GM18519 (cell line): ENCODE data around the gene HOXB3.

Experiments
- ATAC-seq: cut with Tn5 transposase; IDR thresholded peaks from one replicate; pipeline ENCODE4 v1.9.1; 2021; ENCODE audit warnings: mild to moderate bottlenecking, moderate library complexity; ENCODE audit not compliant: unreplicated experiment, low FRiP score

Gene HOXB3

DNA sequence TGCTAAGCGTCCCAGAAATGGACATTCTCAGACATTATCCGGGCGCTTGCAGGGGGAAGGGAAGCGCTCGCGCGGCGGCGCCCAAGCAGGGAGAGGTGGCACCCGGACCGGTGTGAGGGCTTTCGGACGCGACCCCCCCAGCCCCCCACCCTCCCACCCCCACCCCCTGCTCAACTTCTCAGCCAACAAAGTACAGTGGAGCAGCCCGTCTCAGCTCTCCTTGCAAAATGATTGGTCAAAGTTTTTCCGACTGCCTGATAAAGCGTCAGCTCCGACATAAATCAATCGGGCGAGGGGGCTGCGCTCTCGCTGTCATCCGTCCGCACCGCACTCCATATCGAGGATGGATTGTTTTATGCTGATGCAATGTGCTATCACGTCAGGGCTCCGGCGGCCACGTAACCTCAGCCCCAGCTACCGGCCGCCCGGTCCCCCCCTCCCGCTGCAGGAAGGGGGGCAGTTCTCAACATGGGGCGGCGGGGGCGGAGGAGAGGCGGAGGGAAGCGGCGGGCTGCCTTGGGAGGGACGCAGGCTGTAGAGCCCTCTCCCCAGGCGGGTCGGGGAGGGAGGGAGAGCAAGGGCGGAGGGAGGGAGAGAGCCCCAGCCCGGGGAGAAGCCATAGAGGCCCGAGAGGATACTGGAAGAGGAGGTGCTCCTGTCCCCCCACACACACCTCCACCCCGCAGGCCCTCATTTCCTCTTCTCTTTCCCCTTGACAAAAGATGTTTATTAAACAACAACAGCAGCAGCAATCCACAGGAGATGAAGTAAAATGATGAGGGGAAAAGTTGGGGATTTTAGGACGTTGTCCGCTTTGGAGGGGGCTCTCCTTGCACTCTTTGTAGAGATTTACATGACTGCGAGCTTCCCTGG is 36.4 kb upstream of the HOXB3 start, which contains the start of gene HOXB9:
Gene HOXB9, minus strand, starts transcription at position 114 of the 873 bp plus-strand sequence. Its CDS starts 89 bp downstream, at position 25.
- no peak for ATAC-seq

DNA sequence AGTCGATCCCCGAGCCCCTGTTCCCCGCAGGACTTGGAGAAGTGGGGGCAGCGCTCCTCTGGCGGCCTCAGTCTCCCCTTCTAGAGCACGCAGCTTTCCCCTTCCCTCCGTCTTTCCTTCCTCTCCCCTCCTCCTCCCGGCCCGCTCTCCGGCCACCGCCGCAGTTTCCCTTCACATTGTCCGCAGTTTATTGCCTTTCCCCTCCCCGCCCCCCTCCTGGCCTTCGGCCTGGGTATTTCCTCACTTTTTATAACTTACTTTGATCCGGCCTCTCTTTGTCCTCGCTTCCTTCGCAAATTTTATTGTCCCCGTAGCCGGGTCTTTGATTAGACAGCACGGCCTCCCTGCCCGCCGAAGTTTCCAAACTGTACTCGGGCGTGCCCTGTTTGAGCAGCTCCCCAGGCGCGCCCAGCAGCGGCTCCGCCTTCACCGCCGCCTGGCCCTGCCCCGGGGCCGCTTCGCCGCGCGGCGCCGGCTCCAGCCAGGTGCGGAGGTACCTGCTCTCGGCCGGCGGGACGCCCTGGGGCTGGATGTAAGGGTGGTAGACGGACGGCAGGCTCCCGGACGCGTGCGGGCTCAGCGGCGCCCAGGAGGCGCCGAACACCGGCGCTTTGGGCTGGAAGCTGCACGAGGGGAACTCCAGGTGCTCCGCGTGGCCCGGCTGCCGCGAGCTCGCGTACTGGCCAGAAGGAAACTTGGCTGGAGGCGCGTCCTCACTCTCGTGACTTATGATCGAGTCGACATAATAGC is 35.6 kb upstream of the HOXB3 start:
- ATAC-seq = no peak

DNA sequence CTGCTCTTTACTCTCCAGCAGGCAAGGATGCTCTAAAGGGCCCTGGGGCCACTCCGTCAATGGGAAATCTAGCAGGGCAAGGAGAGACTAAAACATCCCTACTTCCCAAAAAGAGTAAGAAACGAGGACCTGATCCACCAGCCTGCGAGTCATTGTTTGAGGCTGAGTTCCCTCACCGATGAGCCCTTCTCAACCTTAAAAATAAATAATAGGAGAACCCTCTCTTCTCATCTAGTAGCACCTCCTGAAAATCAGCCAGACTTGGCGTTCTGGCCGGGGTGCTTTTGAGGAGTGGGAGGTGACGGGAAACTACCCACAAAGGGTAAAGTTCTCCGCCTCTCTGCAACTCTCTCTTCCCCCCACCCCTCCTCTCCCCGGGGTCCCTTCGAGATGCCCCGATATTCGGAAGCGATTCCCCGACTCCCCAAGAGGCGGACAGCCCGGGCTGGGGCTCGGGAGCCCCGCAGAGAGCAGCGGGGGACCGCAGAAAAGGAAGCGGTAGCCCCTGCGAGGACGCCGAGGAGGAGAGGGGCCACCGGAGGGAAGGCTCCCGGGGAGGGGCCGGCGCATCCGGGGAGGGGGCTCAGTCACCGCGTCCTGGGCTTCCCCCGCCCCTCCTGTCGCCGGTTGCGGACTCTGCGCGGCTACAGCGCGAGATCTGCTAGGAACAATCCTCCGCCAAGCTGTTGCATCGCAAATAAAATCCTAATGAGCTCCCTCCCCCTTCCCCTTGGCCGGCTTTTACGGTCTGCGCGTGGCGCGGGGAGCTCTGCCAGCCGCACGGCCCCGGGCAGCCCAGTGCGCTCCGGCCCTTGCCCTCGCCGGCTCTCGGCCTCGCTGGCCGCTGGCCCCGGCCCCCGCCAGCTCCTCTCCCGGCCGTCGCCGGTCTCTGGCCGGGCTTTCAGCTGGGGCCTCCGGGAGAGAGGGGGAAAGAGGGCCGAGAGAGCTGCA is 34.8 kb upstream of the HOXB3 start:
- no peak for ATAC-seq

DNA sequence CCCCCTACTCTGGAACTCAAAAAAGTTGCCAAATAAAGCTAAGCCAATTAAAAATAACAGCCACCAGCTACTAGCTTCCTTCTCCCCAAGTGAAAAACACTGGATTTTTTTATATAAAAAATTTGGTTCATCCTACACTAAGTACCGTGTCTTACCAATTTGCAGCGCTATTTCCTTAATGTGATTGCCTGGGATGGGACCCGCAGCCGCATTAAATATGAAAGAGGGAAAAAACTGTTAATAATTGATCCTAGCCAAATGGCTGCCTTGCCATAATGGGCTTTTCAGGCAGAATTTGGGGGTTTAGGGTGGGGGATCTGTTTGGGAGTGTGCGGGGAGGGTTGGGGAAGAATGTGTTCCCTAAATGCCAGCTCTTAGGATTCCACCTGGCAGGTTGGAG is 34.1 kb upstream of the HOXB3 start:
- ATAC-seq = no peak

DNA sequence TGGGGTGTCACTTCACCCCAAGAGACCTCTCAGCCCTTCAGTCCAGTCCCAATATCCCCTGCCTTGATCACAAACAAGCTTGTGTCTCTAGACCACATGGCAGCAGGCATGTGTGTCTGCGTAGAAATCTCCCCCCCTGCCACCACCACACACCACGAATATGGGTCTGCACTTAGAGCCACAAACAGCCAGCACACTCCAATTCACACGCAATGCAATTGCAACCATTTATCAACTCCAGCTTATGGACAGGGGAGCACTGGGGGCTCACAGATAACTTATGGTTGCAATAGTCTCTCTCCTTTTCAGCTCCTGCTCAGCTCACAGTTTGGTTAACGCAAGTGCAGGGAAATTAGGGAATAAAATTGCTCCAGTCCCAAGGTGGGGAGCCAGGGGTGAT is 33.5 kb upstream of the HOXB3 start:
- no peak for ATAC-seq

DNA sequence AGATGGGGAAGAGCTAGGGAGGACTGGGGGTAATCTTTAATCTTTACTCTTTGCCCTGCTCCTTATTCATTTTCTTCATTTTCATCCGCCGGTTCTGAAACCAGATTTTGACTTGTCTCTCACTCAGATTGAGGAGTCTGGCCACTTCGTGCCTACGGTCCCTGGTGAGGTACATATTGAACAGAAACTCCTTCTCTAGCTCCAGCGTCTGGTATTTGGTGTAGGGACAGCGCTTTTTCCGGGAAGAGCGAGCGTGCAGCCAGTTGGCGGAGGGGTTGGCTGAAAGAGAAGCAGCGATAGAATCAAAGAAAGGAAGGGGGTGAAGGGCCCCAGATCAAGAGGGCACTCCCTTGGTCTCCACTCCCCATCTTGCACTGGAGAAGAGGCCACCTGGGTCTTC is 32.8 kb upstream of the HOXB3 start:
- ATAC-seq = no peak

DNA sequence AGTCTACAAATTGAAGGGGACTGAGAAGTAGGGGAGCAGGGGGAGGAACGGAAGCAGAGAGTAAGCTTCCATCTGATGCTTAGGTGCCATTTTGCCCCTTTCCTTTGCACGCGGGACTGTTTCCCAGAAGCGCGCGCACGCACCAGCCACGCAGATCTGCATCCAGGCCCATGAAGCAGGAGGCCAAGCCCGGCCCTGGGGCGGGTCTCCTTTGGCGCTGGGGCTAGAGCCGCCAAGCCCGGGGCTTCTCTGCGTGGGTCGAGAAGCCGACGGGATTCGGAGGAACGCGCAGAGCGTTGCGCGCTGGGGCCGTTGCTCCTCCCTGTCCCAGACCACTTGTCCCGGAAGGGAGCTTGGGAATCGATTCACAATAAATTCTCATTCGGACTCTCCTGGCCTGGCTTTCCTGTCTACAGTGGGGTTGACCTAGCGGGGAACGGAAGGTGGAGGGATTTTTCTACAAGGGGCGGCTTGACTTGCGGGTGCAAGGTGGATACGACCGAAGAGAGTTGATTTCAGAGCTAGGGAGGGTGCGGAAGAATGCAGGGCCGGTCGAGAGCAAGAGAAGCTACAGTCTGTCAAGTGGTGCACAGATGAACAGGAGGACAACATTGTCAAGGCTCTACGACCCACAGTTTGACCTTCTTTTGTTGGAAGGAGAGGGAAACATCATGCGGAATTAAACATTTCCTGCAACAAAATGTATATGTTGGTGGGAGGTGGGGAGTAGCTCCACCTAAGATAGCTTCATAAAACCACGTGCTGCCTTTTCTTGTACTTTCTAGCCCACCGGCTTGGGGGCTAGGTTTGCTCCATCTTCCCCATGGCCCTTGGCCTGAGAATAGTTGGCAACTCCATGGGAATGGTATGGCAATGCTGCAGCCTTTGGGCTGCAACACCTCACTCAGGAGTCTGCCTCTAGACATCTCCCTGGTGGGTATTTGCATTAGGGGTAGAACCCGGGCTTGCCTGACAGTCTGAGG is 31.7 kb upstream of the HOXB3 start:
- no peak for ATAC-seq

DNA sequence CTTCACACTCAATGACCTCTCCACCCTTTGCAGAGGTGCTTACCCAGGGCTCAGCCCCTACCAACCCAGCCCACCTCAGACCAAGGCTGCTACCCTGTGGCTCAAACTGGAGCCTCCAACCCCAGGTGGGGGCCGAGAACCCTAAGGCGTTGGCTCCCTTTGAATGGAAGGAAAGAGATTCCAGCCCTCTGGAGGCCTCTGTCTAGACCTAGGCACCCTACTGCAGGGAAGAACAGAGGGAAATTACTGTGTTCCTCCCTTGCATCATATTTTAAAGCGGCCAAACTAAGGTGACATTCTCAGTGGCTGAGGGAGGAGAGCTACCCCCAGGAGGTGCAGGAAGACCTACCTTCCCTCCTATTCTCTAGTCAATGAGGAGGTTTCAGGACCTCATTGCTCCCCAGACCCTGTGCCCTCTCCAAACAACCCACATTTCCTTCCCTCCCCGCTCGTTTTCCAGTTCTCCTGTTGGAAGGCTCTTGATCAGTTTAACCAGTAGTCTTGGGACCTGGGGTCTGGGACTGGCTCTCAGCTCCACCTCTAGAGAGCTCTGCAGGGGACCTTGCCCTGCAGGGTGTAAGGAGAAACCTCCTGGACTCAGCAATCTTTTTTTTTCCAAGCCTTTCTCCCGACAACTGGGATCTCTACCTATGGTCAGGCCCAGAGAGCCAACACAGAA is 30.6 kb upstream of the HOXB3 start:
- ATAC-seq = no peak

DNA sequence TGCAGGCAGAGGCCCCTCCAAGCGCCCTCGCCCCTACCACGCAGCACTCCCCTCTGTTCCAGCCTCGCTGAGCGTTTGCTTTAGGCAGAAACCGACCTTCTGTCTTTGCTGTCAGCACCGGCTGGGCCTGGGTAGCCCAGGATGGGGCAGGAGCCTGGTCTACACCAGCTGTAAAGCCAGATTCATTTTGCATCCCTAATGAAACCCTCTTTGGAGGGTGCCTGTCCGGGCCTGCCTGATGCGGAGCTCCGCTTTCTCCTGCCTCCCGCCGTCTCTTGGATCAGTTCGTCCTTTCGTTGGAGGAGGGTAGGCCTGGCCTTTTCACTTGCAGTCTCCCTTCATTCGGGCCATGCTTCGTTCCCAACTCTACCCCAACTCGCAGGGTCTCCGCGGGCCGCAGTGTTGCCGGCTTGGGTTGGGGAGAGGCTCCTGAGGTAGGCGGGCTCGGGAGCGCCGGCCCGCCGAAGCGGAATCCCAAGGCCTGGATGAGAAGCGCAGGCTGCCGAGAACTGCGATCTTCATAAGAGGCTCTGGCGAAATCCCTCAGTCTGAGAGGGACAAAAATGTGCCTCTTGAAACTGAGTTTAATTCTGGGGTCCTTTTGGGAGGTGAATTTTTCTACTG is 29.9 kb upstream of the HOXB3 start:
- no peak for ATAC-seq

DNA sequence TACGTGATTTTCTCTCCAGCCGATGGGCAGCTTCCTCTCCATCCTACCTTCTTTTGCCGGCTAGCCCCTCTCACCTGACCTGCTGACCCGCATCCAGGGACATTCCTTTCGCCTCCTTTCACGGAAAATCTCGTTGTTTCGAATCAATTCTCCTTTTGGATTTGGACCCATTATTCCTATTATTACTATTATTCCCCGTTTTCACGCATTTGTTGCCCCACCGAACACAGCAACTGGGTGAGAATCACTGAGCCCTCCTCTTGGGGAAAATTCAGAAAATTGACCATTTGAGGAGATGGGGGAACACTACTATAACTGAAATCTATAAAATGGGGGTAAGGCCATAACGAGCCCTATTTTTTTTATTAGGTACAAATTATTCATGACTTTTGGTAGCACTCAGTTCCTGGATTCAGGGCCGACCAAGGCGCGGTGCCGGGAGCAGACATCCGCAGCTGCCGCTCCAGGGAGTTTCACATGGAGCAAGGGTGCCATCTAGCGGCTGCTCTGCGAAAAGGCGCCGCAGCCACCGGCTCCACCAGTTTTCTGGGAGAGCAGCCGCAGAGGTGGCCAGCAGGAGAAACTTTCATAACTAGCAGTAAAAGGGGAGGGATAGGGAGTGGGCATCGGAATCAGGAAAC is 28.3 kb upstream of the HOXB3 start:
- ATAC-seq = no peak

DNA sequence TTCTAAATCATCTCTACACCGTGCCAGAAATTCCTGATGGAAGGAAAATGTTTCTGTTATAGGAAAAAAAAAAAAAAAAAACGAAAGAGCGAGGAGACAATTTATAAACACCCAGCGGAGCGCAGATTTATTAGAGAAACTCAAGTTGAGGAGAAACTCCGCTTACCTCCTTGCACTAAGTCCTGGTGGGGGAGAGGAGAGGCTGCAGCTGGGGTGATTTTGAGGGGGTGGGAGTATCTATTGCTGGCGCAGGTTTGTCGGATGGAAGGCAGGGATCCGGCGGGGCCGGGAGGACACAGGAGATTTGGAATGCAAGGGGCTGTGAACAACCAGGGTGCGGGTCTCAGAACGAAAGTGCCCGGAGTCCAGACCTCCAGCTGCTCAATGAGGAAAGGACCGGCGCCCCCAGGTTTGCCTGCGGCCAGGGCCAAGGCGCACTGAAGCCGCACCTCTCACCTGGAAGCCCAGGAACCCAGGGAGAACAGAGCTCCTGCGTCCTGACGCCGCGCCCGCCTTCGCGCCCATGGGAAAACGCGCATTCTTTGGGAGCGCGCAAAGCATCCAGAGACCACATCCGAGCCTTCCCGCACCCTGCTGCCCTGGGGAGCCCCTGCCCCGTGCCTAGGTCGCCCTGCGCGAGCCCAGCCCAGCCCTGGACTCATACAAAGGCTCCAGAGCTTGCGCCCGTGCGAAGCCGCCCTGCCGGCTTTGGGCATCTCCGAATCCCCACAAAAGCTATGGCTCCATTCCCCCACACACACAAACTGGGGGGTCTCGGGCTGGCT is 27.6 kb upstream of the HOXB3 start:
- no peak for ATAC-seq

DNA sequence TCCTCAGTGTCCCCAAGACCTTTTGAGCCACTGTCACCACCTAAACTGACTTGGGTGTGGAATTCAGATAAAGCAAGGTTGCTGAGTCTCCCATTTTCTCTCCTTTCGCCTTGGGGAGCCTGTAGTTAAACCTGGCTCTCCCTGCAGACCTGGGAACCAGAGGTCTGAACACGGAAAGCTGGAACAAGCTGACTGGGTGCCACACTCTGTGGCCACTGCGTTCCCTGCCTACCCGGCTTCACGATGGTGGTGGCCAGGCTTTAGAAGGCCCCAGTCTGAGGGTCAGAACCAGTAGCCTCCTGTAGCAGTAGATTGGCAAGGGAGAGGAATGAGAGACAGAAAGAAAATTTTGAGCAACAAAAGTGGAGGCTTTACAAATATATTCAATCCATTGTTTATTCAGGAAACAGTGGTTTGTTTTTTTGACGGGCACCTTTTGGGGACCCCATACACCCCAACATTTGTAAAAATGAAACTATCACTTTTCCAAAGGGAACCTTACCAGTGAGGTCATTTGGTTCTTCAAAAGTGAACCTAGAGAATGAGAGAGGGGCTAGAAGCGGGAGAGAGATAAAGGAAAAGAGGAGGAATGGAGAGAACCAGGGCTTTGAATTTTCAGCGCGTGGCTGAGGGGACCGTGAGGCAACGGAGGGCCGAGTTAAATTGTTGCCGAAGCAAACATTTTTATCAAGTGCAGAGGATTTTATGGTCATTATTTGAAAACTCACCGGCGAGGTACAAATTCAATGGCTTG is 26.9 kb upstream of the HOXB3 start:
- no peak for ATAC-seq

DNA sequence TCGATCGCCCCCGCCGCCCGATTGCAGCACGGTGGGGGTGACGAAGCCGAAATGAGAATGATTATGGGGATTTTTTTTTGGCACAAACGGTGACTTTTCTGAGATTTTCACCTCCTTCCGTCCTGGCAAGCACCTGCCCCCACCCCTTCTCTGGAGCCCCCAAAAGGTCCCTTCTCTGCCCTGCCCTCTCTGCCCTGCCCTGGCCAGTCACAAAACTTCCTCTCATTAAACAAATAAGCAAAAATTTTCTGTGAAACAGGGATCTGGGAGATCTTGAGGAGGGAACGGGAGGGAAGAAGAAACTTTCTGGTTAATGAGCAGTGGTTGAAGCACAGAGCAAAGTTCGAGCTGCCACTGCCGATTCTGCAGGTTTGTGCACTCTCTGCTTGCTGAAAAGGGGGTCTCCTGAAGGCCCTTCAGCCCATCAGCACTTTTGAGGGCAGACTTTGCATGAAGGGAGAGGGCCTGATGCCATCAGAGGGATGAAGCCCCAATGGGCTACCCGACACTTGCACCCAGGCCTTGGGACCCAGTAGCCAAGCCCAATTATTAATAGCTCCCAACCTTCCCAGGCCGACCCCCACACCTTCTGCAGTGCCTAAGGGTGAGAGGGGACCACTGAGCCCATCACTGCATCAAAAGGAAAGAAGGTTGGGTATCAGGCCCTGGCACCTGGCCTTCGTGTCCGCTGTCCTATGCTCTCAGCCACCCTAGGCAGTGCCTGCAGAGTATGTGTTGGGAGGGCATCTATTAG is 26.1 kb upstream of the HOXB3 start:
- ATAC-seq = no peak

DNA sequence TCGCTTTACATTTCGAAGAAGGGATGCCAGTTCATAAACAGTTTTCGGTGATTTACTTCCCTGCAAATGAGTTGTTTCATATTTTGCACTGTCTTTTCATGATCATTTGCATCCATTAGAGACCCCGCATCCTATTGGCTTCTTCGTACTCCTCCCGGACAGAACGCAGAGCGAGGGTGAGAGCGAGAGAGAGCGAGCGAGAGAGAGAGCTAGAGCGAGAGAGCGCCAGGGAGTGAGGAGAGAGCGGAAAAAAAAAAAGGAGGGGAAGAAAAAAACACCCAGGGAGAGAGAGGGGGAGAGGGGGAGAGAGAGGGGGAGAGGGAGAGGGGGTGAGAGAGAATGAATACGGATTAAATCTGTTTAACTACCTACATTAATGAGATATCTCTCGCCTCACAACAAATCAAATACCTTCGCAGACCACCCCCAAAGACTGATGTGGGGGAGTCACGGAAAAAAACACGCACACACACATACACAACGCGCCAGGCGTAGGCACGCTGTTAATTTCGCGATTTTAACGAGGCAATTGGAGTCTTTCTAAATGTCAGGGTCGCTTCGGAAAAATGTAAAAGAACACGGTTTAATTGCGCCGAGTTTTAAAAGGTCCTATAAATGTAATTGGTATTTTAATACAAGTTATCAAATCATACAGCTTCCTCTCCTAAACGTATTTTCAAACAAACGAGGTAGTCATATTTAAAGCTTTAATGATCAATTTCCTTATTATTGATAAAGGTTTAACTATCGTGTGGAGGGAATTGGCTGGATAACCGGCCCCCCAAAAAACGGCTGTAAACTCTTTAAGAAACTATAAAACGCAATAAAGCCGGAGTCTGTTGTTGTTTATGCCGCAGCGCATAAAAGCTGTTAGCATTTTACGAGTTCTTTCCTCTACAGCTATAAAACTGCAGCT is 25.3 kb upstream of the HOXB3 start, which contains the start of gene HOXB8:
Gene HOXB8, minus strand, starts transcription at position 246 of the 916 bp plus-strand sequence. CDS start 588 bp downstream, outside the sequence.
- ATAC-seq = no peak
